ENCODE results near the gene TARS2. TPM values are rescaled to one million over a fixed set of nuclear protein-coding genes. Genes with fewer than 3 reads are reported as not detected.
A peak's percentile ranks its signal among the peaks of the same experiment; 100 is the strongest.

Gene TARS2
- total and polyA plus RNA-seq, 2 experiments from 2014 or later = 10.1 to 19.2 TPM

DNA sequence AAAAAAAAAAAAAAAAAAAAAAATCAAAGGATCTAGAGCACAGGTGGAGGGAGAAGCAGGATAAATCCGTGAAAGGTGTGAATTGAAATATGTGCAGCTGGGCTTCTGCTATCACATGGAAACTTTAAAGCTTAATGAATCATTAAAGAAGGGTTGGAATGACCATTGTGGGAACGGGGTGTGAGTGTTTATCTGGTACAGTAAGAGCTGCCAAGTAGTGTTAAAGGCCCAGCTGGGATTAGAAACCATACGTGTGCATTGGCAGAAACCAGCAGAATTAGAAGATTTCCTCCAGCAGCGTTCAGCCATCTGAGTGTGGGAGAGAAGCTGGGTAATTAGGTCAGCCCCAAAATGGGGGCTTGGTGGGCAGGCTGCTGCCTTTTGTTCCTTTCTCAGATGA, 41.8 kb downstream of the TARS2 start:
- TF ChIP-seq EZH2 (IDR thresholded peaks at IDR 0.05; ENCODE audit: borderline replicate concordance) = no peak
- H3K9me3 ChIP-seq (ENCODE audit: low read depth) = no peaks in the 10 kb centered on the region
- no peaks in the 10 kb centered on the region for H3K27me3 ChIP-seq
- H2AFZ ChIP-seq = no peak overlapping the region
- no peaks in the 10 kb centered on the region for H3K9me2 ChIP-seq (replicated peaks; ENCODE audit: insufficient read depth)
- peaks cover 6% of the 10 kb centered on the region for H3K4me1 ChIP-seq (ENCODE audit: insufficient read depth)
- no peak for DNase-seq (ENCODE audit: low spot score)
- no peak overlapping the region for H3K4me3 ChIP-seq
- no peak overlapping the region for H3K4me2 ChIP-seq
- no peaks in the 10 kb centered on the region for H3K36me3 ChIP-seq (replicated peaks; ENCODE audit: insufficient read depth, low read depth)
- no peaks in the 10 kb centered on the region for H3K79me2 ChIP-seq
- H3K27ac ChIP-seq = peak overlapping the region; percentile 16
- no peaks in the 10 kb centered on the region for H4K20me1 ChIP-seq (ENCODE audit: insufficient read depth, poor library complexity, severe bottlenecking)
- WGBS (ENCODE audit: low lambda C conversion rate, missing lambda C conversion rate) = 49% methylated on average over 4 of the region's 4 CpGs

DNA sequence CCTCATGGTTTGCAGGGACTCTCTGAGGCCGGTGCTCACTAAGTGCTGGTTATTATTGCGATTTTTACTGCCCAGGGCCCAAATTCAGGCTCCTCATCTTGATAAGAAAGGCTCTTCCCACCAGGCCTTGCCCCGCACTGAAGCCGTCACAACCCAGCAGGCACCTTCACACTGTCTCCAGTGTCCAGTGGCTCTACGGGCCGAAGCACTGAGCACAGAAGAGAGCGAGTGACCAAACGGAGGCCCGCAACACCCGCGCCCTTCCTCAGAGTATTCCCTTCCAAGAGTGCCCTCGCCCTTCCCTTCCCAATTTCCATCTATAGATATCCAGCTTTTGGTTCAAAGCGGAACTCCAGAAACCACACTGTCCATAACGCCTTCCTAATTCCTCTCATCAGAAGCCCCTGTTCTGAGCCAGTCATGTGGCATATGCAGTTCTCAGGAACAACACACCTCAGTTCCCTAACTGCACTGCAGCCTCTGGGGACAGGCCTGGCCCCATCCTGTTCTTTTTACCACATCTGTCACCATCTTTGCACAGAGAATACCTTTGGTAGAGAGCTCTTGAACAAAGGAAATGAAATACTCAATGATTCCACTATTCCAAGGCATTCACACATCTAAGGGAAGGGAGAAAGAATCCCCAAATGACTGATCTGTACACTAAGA, 43.4 kb downstream of the TARS2 start:
- Histone ChIP-seq H3K9me3 (ENCODE audit: low read depth) (no peaks in the 10 kb centered on the region), H3K27ac (no peak overlapping the region), H3K36me3 (replicated peaks; ENCODE audit: insufficient read depth, low read depth) (no peaks in the 10 kb centered on the region), H3K27me3 (no peaks in the 10 kb centered on the region), H4K20me1 (ENCODE audit: insufficient read depth, poor library complexity, severe bottlenecking) (no peaks in the 10 kb centered on the region), H3K4me1 (ENCODE audit: insufficient read depth) (peaks cover 6% of the 10 kb centered on the region), H2AFZ (no peak overlapping the region), H3K4me2 (no peak overlapping the region), H3K4me3 (no peak overlapping the region), H3K79me2 (no peaks in the 10 kb centered on the region), H3K9me2 (replicated peaks; ENCODE audit: insufficient read depth) (no peaks in the 10 kb centered on the region)
- 93% methylated on average over 14 of the region's 14 CpGs for WGBS (ENCODE audit: low lambda C conversion rate, missing lambda C conversion rate)
- DNase-seq (ENCODE audit: low spot score) = no peak
- TF ChIP-seq EZH2phosphoT487 (IDR thresholded peaks at IDR 0.05; ENCODE audit: low read depth, severe bottlenecking, unreplicated experiment) = no peak
- TF ChIP-seq, protein P1, sequence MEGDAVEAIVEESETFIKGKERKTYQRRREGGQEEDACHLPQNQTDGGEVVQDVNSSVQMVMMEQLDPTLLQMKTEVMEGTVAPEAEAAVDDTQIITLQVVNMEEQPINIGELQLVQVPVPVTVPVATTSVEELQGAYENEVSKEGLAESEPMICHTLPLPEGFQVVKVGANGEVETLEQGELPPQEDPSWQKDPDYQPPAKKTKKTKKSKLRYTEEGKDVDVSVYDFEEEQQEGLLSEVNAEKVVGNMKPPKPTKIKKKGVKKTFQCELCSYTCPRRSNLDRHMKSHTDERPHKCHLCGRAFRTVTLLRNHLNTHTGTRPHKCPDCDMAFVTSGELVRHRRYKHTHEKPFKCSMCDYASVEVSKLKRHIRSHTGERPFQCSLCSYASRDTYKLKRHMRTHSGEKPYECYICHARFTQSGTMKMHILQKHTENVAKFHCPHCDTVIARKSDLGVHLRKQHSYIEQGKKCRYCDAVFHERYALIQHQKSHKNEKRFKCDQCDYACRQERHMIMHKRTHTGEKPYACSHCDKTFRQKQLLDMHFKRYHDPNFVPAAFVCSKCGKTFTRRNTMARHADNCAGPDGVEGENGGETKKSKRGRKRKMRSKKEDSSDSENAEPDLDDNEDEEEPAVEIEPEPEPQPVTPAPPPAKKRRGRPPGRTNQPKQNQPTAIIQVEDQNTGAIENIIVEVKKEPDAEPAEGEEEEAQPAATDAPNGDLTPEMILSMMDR (IDR thresholded peaks at IDR 0.05; ENCODE audit: poor library complexity) = no peak
- no peak for TF ChIP-seq EZH2 (IDR thresholded peaks at IDR 0.05; ENCODE audit: borderline replicate concordance)

- TF ChIP-seq, protein P1 (IDR thresholded peaks at IDR 0.05; ENCODE audit: poor library complexity) = no peak
- TF ChIP-seq EZH2 (IDR thresholded peaks at IDR 0.05; ENCODE audit: borderline replicate concordance) (no peak), EZH2phosphoT487 (IDR thresholded peaks at IDR 0.05; ENCODE audit: low read depth, severe bottlenecking, unreplicated experiment) (no peak)
- peak overlapping the region; percentile 73 for H3K27ac ChIP-seq
- no peaks in the 10 kb centered on the region for H3K79me2 ChIP-seq
- H3K36me3 ChIP-seq (replicated peaks; ENCODE audit: insufficient read depth, low read depth) = no peaks in the 10 kb centered on the region
- 69% methylated on average over 5 of the region's 5 CpGs for WGBS (ENCODE audit: low lambda C conversion rate, missing lambda C conversion rate)
- DNase-seq (ENCODE audit: low spot score) = no peak
- peaks cover 6% of the 10 kb centered on the region for H3K4me1 ChIP-seq (ENCODE audit: insufficient read depth)
- peak overlapping the region; percentile 68 for H3K4me2 ChIP-seq
- no peaks in the 10 kb centered on the region for H3K27me3 ChIP-seq
- H2AFZ ChIP-seq = no peak overlapping the region
- no peaks in the 10 kb centered on the region for H3K9me2 ChIP-seq (replicated peaks; ENCODE audit: insufficient read depth)
- no peak overlapping the region for H3K4me3 ChIP-seq
- no peaks in the 10 kb centered on the region for H3K9me3 ChIP-seq (ENCODE audit: low read depth)
- no peaks in the 10 kb centered on the region for H4K20me1 ChIP-seq (ENCODE audit: insufficient read depth, poor library complexity, severe bottlenecking)
These were observed 45.6 kb downstream of the TARS2 start for GRCh38 chr1:150532860-150533259.

- H3K4me1 ChIP-seq (ENCODE audit: insufficient read depth) = peaks cover 6% of the 10 kb centered on the region
- no peaks in the 10 kb centered on the region for H4K20me1 ChIP-seq (ENCODE audit: insufficient read depth, poor library complexity, severe bottlenecking)
- no peaks in the 10 kb centered on the region for H3K36me3 ChIP-seq (replicated peaks; ENCODE audit: insufficient read depth, low read depth)
- H3K79me2 ChIP-seq = no peaks in the 10 kb centered on the region
- no peaks in the 10 kb centered on the region for H3K27me3 ChIP-seq
- no peaks in the 10 kb centered on the region for H3K9me2 ChIP-seq (replicated peaks; ENCODE audit: insufficient read depth)
- no peak overlapping the region for H2AFZ ChIP-seq
- TF ChIP-seq EZH2 (IDR thresholded peaks at IDR 0.05; ENCODE audit: borderline replicate concordance) = no peak
- TF ChIP-seq, protein P1 (IDR thresholded peaks at IDR 0.05; ENCODE audit: poor library complexity) = no peak
- TF ChIP-seq EZH2phosphoT487 (IDR thresholded peaks at IDR 0.05; ENCODE audit: low read depth, severe bottlenecking, unreplicated experiment) = no peak
- H3K9me3 ChIP-seq (ENCODE audit: low read depth) = no peaks in the 10 kb centered on the region
- no peak overlapping the region for H3K27ac ChIP-seq
- no peak overlapping the region for H3K4me2 ChIP-seq
- 84% methylated on average over 6 of the region's 6 CpGs for WGBS (ENCODE audit: low lambda C conversion rate, missing lambda C conversion rate)
- no peak overlapping the region for H3K4me3 ChIP-seq
- DNase-seq (ENCODE audit: low spot score) = no peak
These were observed 46.8 kb downstream of the TARS2 start for GRCh38 chr1:150534002-150534401.
